ENCODE results near the gene MS4A15. TPM values are rescaled to one million over a fixed set of nuclear protein-coding genes. Genes with fewer than 3 reads are reported as not detected.

The MS4A15 gene
- polyA plus RNA-seq, 3 donors from 2014 or later, result not detected

DNA sequence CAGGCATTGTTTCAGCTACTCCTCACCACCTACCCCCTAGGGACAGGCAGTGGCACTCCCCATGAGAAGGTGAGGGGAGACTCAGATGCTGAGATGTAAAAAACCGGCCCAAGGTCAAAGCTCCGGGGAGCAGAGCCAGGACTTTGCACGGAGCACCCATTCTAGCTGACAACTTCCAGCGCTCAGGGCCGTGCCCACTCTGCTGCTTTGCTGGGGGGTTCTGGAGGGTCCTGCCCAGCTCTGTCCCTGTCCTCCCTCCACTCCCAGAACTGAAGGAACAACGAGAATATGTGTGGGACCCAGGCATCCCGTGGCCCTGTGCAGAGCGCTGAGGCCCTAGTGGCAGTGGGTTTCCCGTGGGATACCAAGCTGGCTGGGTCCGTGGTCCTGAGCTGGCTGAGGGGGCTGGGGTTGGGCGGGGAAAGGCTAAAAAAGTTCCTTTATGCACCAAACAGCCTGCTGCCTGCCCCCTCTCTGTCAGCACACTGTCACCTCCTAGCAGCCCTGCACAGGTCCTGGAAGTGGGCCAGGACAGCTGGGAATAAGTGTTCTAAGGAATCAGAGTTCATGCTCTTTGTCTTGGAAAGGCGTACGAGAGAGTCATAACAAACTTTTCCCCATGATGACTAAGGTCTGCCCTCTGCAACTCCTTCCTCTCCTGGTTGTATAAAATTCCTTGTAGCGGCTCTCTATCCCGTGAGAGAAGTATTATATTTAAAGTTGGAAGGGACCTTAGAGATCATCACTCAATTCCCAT, 30.3 kb downstream of the MS4A15 start:
- H3K27ac Mint-ChIP-seq, result no peak overlapping the region
- H3K4me1 Mint-ChIP-seq, result no peaks in the 10 kb centered on the region
- H3K4me3 Mint-ChIP-seq, result no peak overlapping the region
- H3K27me3 Mint-ChIP-seq (ENCODE audit: low read depth in 3 of 3), result peaks cover 0 to 3% (median 1%) of the 10 kb centered on the region in 3 donors
- no peaks in the 10 kb centered on the region for H3K9me3 Mint-ChIP-seq
- H3K36me3 Mint-ChIP-seq, result no peaks in the 10 kb centered on the region
- DNase-seq, result no peak

GRCh38 chr11:60788401-60789125, 31.9 kb downstream of the MS4A15 start:
- Mint-ChIP-seq H3K9me3 (no peaks in the 10 kb centered on the region), H3K4me1 (no peaks in the 10 kb centered on the region), H3K36me3 (no peaks in the 10 kb centered on the region), H3K27ac (no peak overlapping the region), H3K4me3 (no peak overlapping the region), H3K27me3 (ENCODE audit: low read depth in 3 of 3) (peaks cover 2 to 4% (median 3%) of the 10 kb centered on the region in 3 donors)
- DNase-seq, result no peak

- H3K27me3 Mint-ChIP-seq (ENCODE audit: low read depth in 3 of 3), result peaks cover 2 to 4% (median 3%) of the 10 kb centered on the region in 3 donors
- no peaks in the 10 kb centered on the region for H3K36me3 Mint-ChIP-seq
- H3K4me1 Mint-ChIP-seq, result no peaks in the 10 kb centered on the region
- no peak overlapping the region for H3K27ac Mint-ChIP-seq
- H3K4me3 Mint-ChIP-seq, result no peak overlapping the region
- H3K9me3 Mint-ChIP-seq, result no peaks in the 10 kb centered on the region
- DNase-seq, result no peak
Observed at GRCh38 chr11:60790726-60791125, 34.1 kb downstream of the MS4A15 start.

DNA sequence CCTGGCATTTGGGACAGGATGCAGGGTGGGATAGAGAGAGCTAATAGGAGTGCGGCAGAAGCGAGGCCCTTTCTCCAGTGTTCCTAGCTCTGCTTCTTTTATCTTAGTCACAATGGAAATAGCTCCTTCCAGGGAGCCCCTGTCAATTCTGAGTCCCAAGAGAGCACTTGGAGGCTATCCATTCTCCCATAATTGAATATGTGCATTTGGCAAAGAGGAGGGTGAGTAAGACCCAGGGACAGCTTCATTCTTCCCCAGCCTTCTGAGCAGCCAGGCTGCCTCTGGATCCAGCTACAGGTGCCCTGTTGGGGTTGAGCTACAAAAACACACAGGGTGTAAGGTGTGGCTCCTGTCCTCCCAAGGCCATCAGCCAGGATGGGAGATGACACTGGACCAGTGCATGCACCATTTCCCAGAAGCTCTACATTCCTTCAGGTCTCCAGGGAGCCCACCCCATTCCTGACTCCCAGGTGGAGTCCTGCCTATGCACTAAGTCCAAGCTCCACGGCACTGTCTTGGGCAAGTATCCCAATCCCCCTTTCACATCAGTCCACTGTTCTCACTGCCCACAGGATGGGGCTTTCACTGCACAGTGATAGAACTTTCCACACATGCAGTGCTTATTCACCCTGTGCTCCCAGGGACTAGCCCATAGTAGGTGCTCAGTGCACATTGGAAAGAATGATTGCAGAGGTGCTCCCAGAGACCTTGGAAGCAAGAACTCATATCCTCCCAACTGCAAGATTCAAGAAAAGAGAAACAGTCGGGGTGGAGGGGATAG, 34.7 kb downstream of the MS4A15 start:
- no peak overlapping the region for H3K27ac Mint-ChIP-seq

GRCh38 chr11:60792521-60792920, 35.9 kb downstream of the MS4A15 start:
- Mint-ChIP-seq H3K4me1 (no peaks in the 10 kb centered on the region), H3K9me3 (no peaks in the 10 kb centered on the region), H3K4me3 (no peak overlapping the region), H3K27me3 (ENCODE audit: low read depth in 3 of 3) (peaks cover 2 to 6% (median 4%) of the 10 kb centered on the region in 3 donors), H3K36me3 (no peaks in the 10 kb centered on the region), H3K27ac (no peak overlapping the region)
- DNase-seq, result no peak

More for the DNA sequence above, 34.7 kb downstream of the MS4A15 start:
- Mint-ChIP-seq H3K4me1 (no peaks in the 10 kb centered on the region), H3K27me3 (ENCODE audit: low read depth in 3 of 3) (peaks cover 2 to 4% (median 3%) of the 10 kb centered on the region in 3 donors), H3K9me3 (no peaks in the 10 kb centered on the region), H3K4me3 (no peak overlapping the region), H3K36me3 (no peaks in the 10 kb centered on the region)
- no peak for DNase-seq

DNA sequence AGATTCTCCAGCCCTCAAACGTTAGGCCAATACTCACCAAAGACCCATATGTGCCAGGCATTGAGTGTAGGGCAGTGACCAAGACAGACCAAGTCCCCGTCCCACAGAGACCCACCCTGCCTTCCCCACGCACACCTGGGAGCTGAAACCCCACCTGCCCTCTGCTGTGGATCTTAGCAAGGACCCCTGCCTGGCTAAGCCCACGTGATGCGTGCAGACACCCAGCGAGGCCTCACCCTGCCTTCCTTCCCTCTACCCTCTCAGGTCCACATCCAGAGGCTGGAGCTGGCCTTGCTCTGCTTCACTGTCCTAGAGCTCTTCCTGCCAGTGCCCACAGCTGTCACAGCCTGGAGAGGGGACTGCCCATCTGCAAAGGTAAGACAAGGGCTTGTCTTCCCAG, 38.6 kb downstream of the MS4A15 start:
- no peak overlapping the region for H3K4me3 Mint-ChIP-seq
- no peak overlapping the region for H3K27ac Mint-ChIP-seq
- H3K27me3 Mint-ChIP-seq (ENCODE audit: low read depth in 3 of 3), result peaks cover 2 to 7% (median 2%) of the 10 kb centered on the region in 3 donors
- no peaks in the 10 kb centered on the region for H3K36me3 Mint-ChIP-seq
- no peak for DNase-seq
- no peaks in the 10 kb centered on the region for H3K4me1 Mint-ChIP-seq
- no peaks in the 10 kb centered on the region for H3K9me3 Mint-ChIP-seq

DNA sequence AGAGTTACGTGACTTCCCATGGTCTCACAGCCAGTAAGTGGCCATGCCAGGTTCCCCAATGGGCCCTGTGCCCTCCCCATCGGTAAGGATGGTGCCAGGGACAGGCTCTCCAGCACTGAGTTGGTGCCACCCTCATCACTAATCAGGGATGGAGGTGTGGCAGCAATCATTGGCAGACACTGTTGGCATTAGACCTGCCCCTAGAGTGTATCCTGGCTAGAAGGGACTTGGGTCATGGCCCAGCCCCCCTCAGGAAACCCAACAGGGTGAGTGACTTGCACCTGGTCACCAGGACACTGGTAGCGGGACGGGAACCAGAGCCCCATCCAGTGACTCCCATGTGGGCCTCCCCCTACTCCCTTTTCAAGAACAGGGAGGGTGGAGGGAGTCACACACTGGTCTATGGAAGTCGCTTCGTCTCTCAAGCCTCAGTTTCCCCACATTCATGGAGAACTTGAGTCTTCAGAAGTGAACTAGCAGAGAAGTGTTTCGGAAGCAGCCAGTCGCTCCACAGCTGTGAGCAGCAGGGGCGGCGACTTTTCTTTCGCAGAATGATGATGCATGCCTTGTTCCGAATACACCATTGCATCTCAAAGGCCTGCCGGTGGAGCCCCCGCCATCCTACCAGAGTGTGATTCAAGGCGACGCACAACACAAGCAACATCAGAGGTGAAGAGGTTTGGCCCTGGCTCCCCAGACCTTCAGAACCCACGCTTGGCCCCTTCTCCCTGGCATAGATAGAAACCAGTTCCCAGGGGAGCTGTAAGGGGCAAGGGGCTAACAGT, 41.4 kb downstream of the MS4A15 start:
- Mint-ChIP-seq H3K4me1 (no peaks in the 10 kb centered on the region), H3K4me3 (no peak overlapping the region), H3K36me3 (no peaks in the 10 kb centered on the region), H3K27me3 (ENCODE audit: low read depth in 3 of 3) (peaks cover 1 to 8% (median 4%) of the 10 kb centered on the region in 3 donors), H3K27ac (no peak overlapping the region), H3K9me3 (no peaks in the 10 kb centered on the region)
- DNase-seq, result no peak

DNA sequence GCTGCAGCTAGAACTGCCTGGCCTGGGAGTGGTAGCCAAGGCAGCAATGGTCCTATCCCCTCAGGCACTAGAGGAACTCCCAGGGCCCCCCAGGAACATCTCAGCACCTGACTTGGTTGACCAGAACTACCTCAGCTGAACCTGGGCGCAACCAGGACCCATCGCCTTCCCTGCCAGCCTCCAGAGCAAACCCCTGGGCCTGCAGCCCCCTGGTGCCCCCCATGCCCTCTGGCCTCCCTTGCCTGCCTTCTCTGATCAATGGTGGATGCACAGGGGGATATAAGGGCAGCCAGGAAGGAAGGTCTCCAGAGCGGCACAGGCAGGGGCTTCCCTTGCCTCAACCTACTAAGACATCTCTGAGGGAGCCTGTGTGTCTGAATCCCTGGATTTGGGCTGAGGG, 42.0 kb downstream of the MS4A15 start:
- Mint-ChIP-seq H3K36me3 (no peaks in the 10 kb centered on the region), H3K4me1 (no peaks in the 10 kb centered on the region), H3K27ac (no peak overlapping the region), H3K27me3 (ENCODE audit: low read depth in 3 of 3) (peaks cover 1 to 9% (median 2%) of the 10 kb centered on the region in 3 donors), H3K9me3 (no peaks in the 10 kb centered on the region), H3K4me3 (no peak overlapping the region)
- DNase-seq, result no peak

DNA sequence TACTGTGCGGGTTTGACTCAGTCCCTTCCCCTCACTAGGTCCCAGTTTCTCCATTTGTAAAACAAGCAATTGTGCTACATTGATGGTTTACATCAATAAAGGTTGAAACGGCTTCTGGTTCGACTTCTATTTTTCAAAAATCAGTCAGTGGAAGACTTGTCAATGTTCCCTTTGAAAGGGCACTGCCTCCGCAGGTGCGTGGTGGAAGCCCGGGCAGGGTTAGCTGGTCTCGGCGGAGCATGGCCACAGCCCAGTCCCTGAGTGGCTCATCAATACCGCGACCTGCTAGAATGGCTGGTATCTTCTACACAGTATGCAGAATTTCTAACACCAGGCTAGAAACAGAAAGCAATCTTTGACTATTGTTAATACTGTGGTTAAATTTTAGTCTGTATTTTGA, 44.5 kb downstream of the MS4A15 start:
- H3K27me3 Mint-ChIP-seq (ENCODE audit: low read depth in 3 of 3), result peaks cover 2 to 9% (median 6%) of the 10 kb centered on the region in 3 donors
- no peaks in the 10 kb centered on the region for H3K4me1 Mint-ChIP-seq
- no peak overlapping the region for H3K27ac Mint-ChIP-seq
- H3K36me3 Mint-ChIP-seq, result no peaks in the 10 kb centered on the region
- no peak for DNase-seq
- H3K4me3 Mint-ChIP-seq, result no peak overlapping the region
- no peaks in the 10 kb centered on the region for H3K9me3 Mint-ChIP-seq

- H3K36me3 Mint-ChIP-seq, result no peaks in the 10 kb centered on the region
- no peaks in the 10 kb centered on the region for H3K4me1 Mint-ChIP-seq
- no peak overlapping the region for H3K27ac Mint-ChIP-seq
- no peak for DNase-seq
- peaks cover 4 to 6% (median 6%) of the 10 kb centered on the region in 3 donors for H3K27me3 Mint-ChIP-seq (ENCODE audit: low read depth in 3 of 3)
- H3K9me3 Mint-ChIP-seq, result no peaks in the 10 kb centered on the region
- H3K4me3 Mint-ChIP-seq, result no peak overlapping the region
Observed at GRCh38 chr11:60803273-60803936, 46.7 kb downstream of the MS4A15 start.

- Mint-ChIP-seq H3K4me1 (no peaks in the 10 kb centered on the region), H3K9me3 (peaks cover 0 to 2% (median 0%) of the 10 kb centered on the region in 6 donors), H3K27ac (no peak overlapping the region), H3K4me3 (no peak overlapping the region), H3K36me3 (no peaks in the 10 kb centered on the region), H3K27me3 (ENCODE audit: low read depth in 3 of 3) (peaks cover 2 to 6% (median 4%) of the 10 kb centered on the region in 3 donors)
- no peak for DNase-seq
Observed at GRCh38 chr11:60809249-60809648, 52.6 kb downstream of the MS4A15 start.

DNA sequence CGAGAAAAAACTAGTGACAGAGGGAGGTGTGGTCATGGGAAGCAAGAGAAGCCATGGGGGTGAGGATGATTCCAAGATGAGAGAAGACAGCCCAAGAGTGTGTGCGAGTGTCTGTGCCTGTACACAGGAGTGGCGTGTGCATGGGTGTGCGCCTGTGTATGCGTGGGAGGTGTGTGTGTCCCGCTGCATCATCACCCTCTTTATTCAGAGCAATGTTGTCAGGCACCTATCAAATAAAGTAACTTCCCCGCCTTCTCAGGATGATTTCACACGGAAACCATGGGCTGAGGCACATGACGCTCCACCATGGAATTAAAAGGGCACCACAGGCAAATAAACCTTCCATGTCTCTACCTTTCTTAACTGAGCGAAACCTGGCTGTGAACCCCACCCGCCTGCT, 53.0 kb downstream of the MS4A15 start:
- no peak overlapping the region for H3K4me3 Mint-ChIP-seq
- DNase-seq, result no peak
- H3K27me3 Mint-ChIP-seq (ENCODE audit: low read depth in 3 of 3), result peaks cover 2 to 6% (median 4%) of the 10 kb centered on the region in 3 donors
- H3K36me3 Mint-ChIP-seq, result no peaks in the 10 kb centered on the region
- no peaks in the 10 kb centered on the region for H3K4me1 Mint-ChIP-seq
- H3K27ac Mint-ChIP-seq, result no peak overlapping the region
- peaks cover 0 to 3% (median 0%) of the 10 kb centered on the region in 6 donors for H3K9me3 Mint-ChIP-seq

- H3K27ac Mint-ChIP-seq, result no peak overlapping the region
- DNase-seq, result no peak
- H3K4me3 Mint-ChIP-seq, result no peak overlapping the region
- H3K4me1 Mint-ChIP-seq, result no peaks in the 10 kb centered on the region
- no peaks in the 10 kb centered on the region for H3K36me3 Mint-ChIP-seq
- peaks cover 2 to 6% (median 4%) of the 10 kb centered on the region in 3 donors for H3K27me3 Mint-ChIP-seq (ENCODE audit: low read depth in 3 of 3)
- peaks cover 0 to 3% (median 0%) of the 10 kb centered on the region in 6 donors for H3K9me3 Mint-ChIP-seq
Observed at GRCh38 chr11:60810151-60810550, 53.5 kb downstream of the MS4A15 start.
